Inflammatory macrophage (primary cell): ENCODE data around the gene NOL4L.

Experiments
- DNase-seq, 2 donors: peaks; one replicate each; pipeline ENCODE4 v3.0.0-alpha.2; 2020 to 2022

NOL4L gene

GRCh38 chr20:32559753-32560380 lies 25.3 kb downstream of the NOL4L start:
- no peak for DNase-seq

GRCh38 chr20:32559205-32559752 lies 25.9 kb downstream of the NOL4L start:
- DNase-seq = no peak

DNA sequence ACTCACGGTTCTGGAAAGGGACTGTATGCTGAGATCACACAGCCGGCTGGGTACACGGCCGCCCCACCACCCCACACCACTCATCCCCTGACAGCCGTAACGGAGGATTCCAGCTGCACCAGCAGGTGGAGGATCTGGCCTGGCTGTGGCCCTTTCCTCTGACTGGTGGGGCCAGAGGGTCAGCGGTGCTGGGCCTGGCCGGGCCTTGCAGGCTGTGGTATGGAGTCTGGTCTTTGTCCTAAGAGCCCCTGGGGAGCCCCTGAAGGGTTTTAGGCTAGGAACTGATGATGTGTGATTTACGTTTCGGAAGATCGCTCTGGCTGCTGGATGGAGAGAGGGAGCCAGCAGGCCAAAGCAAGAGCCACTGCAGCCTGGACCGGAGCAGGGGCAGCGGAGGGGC lies 26.6 kb downstream of the NOL4L start:
- no peak for DNase-seq

DNA sequence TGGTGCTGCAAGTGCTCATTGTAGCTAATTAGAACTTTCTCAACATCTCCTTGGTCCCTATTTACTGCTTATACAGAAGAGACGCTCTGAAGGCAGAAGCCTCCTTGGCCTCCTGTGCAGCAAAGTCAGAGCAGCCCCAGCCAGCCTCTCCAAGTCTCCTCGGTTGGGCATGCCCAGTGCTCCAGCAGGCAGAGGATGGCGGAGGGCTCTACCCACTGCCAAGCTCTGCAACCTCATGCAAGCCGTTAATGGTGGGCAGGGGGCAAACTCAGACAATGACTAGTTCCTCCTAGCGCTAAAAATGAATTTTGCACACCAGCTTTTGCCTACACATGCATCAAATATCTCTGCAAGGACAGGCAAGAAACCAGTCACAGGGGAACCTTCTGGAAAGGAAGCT lies 27.8 kb downstream of the NOL4L start:
- DNase-seq = no peak

DNA sequence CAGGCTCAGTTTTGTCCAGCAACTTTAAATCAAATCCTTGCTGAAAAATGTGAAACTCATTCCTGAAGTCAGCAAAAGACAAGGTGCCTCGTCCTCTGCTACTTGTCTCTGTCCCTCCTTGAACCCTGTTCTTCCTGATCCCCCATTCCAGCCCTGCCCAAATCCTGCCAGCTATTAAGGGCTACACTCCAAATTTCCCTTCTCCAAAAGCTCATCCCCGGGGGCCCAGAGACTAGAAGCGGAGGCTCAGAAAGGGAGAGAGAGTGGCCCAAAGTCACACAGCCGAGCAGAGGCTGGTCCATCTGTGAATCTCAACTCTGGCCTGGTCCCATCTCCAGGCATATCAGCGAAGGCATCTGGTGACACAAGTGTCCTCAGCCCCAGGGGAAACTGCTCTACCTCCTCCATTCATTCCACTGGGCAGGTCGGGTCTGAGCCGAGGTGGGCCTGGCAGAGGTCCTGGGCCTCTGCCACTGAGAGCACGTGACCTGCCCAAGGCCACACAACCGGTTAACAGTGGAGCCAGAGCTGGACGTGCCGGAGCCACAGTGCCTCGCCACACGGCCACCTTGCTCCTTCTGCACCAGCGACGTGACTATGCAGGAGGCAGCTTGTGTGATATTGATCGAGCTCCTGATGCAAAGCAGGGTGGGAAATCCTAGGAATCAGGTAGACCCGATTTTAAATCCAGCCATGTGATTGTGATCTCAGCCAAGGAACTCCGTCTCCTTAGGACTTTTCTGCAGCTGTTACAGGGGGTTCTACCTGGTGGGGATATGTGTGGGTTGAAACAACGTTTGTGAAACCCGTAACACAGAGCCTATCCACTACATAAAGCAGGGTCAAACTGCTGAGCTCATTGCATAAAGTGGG lies 28.6 kb downstream of the NOL4L start:
- DNase-seq = no peak

DNA sequence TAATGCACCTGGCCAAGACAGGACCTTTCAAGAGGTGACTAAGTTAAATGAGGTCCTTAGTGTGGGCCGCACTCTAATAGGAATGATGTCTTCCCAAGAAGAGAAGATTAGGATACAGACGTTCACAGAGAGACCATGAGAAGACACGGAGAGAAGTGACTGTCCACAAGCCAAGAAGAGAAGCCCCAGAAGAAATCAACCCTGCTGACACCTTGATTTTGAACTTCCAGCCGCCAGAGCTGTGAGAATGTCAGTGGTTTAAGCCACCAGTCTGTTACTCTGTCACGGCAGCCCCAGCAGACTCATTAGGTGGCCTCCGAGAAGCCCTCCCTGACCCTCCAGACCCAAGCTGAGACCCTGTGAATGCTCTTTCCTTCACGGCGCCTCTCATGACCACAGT lies 29.5 kb downstream of the NOL4L start:
- no peak for DNase-seq

DNA sequence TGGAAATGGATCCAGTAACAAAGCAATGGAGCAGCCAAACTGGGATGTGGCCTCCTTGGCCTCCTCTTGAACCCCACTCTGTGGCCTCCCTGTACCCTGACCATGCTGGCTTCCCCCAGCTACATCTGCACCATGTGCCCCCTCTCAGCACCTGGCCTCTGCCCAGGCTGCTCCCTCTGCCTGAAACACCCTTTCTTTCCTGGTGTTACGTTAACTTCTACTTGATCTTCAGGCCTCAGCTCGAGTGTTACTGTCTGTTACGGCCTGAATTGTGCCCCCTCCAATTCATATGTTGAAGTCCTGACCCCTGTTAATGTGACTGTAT lies 30.2 kb downstream of the NOL4L start:
- no peak for DNase-seq

- no peak for DNase-seq
Observed at GRCh38 chr20:32553618-32554017, 31.5 kb downstream of the NOL4L start.

DNA sequence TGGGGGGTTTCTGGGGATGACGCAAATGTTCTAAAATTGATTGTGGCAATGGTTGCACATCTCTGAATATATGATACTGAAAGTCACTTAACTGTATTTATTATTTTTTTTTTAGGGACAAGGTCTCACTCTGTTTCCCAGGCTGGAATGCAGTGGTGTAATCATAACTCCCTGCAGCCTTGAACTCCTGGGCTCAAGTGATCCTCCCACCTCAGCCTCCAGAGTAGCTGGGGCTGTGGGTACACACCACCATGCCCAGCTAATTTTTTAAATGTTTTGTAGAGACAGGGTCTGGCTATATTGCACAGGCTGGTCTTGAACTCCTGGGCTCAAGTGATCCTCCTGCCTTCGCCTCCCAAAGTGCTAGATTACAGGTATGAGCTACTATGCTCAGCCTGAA lies 33.4 kb downstream of the NOL4L start:
- DNase-seq = no peak

GRCh38 chr20:32549842-32550241 lies 35.3 kb downstream of the NOL4L start:
- no peak for DNase-seq

DNA sequence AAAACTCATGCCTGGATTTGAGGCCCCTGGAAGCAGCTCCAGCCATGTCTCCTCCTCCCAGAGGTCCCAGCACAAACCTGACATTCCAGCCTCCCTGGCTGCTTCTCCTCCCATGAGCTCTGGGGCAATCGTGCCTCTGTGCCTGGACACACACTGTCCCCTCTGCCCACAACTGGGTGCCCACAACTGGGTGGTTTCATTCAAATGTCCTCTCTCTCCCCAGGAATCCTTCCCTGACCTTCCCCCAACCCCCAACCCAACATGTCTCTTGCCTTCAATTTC lies 37.4 kb downstream of the NOL4L start:
- no peak for DNase-seq

DNA sequence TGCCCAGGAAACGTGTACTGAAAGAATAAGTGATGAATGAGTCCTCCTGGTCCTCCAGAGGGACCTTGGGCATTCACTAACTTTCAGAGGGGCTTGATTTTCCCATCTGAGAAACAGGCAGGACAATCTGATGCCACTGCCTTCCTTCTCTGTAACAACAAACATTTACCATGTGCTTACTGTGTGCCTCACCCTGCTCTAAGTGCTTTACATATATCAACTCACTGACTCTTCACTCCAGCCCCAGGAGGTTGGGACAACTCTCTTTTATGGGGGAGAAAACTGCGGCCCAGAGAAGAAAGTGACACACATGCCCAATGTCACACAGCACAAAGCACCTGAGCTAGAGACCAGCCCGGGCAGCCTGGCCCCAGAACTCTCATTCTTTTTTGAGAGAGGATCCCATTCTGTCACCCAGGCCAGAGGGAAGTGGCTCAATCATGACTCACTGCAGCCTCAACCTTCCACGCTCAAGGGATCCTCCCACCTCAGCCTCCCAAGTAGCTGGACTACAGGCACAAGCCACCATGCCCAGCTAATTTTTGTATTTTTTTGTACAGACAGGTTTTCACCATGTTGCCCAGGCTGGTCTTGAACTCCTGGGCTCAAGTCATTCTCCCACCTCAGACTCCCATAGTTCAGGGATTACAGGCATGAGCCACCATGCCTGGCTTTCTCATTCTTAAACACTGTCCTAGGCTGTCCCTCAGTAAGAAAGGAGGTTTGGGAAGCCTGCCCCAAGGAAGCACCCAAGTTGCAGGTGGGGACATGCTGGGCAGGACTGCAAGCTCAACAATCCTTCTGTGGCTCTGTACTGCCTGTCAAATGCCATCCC lies 38.0 kb downstream of the NOL4L start:
- DNase-seq = no peak

GRCh38 chr20:32544893-32545840 lies 40.0 kb downstream of the NOL4L start:
- DNase-seq = no peak

DNA sequence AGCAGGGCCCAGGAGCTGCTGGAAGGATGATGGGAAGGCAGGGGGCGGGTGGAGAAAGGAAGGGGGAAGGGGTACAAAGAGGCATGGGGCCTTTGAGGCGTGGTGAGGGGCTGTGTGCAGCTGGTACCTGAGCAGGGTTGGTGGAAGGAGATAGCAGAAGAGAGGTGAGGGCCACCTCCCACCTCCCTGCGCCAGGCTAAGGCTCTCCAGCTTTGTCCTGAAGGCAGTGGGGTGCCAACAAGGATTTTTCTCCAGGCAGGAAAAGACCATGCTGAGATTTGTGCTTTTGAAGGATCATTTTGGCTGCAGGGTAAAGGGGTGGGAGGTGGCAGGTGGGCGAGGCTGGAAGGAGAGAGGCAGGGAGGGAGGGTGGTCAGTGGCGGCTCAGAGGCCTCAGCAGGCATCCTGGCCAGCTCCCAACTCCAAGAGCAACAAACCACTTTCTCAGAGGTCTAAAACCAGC lies 40.8 kb downstream of the NOL4L start:
- DNase-seq = no peak

DNA sequence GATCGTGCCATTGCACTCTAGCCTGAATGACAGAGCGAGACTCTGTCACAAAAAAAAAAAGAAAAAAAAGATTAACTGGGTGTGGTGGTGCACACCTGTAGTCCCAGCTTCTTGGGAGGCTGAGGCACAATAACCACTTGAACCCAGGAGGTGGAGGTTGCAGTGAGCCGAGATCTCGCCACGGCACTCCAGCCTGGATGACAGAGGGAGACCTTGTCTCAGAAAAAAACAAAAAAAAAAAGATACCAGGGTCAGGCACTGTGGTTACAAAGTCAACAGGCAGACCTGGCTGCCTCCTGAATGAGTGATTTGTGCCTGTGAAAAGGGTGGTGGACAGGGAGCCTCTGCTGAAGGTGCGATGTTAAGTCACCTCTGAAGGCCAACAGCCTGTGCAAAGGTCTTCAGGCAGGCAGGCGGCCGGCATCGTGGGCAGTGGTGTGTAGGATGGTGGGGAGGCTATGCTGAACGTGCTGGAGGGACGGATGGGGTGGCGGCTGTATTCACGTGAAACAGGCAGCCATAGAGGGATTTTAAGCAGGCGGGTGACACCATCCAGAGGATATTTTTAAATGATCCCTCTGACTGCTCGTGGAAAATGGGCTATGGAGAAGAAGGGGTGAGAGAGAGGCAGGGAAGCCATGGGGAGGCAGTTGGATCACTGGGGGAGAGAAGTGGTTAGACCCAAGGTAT lies 41.4 kb downstream of the NOL4L start:
- no peak for DNase-seq

DNA sequence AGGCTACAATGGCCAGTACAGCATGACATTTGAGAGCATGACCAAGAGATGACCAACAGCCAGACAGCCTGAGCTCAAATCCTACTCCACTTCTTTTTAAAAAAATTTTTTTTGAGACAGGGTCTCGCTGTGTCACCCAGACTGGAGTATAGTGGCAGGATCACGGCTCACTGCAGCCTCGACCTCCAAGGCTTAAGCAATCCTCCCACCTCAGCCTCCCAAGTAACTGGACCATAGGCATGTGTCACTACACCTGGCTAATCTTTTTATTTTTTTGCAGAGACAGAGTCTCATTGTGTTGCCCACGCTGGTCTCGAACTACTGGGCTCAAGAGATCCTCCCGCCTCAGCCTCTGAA lies 42.9 kb downstream of the NOL4L start:
- DNase-seq = no peak

DNA sequence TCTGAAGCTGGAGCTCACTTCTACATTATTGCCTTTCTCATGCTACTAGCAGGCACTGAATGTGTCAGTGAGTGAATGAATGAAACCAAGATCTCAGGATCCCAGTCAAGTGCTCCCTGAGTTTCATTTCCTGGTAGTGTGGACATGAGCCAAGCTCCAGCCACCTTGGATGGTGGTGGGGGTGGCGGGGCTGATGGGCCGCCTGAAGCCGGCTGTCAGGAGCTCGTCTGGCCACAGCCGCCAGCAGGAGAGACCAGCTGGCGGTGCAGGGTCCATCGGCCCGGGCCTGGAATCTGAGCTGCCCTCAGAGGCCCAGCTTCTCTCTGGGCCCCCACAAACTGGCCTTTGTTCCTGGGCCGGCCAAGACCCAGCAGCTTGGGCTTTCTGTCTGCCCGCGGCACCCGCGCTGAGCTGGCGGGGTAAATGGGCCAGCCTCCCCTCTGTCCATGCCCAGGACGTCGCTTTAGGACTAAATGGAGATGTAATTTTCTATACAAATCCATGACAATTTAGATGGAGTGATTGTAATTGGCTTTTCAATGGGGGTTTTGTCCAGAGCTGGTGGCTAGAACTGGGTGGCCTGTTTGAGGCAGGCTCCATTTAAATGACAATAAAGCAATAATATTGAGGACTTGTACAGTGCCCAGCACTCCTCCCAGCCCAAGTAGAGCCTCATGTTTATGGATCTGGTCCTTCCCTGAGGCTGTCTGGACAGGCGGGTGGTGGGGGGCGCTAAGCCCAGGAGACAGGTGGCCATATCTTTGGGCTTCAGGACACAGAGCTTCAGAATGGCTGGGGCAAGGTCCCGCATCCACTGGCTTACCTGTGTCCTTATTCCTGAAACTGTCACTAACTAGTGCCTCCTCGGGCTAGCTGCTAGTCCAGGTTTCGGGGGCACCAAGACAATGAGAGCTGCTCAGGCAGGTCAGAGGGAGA lies 43.5 kb downstream of the NOL4L start:
- no peak for DNase-seq

- DNase-seq = no peak
Observed at GRCh38 chr20:32539817-32540675, 45.1 kb downstream of the NOL4L start.

- DNase-seq = peak; percentile 45
Observed at GRCh38 chr20:32539026-32539816, 45.9 kb downstream of the NOL4L start.
